Measurements from ENCODE around the gene NPBWR2. TPM values are rescaled to one million over a fixed set of nuclear protein-coding genes. Genes with fewer than 3 reads are reported as not detected.

Gene NPBWR2
- total RNA-seq, 3 donors from 2014 or later (not counting 1 experiment from before 2014, with no cell fraction given), result not detected

- no peaks in the 10 kb centered on the region for H3K9me3 ChIP-seq (ENCODE audit: control insufficient read depth, insufficient read depth, low read length)
- ATAC-seq, result no peak
- no peak overlapping the region for H3K27ac ChIP-seq (ENCODE audit: low read length)
- H3K36me3 ChIP-seq (ENCODE audit: control insufficient read depth, insufficient read depth, low read length), result no peaks in the 10 kb centered on the region
- no peaks in the 10 kb centered on the region for H3K27me3 ChIP-seq (ENCODE audit: control insufficient read depth, insufficient read depth, low read length)
- no peaks in the 10 kb centered on the region for H3K4me1 Mint-ChIP-seq
- no peaks in the 10 kb centered on the region for H3K4me1 ChIP-seq (ENCODE audit: control insufficient read depth, insufficient read depth, low read length)
- 81% methylated on average over 8 of the region's 8 CpGs for WGBS (ENCODE audit: insufficient coverage)
- peaks cover 7 to 14% of the 10 kb centered on the region in 2 donors for H3K27me3 Mint-ChIP-seq (ENCODE audit: low read depth in 2 of 2)
- no peaks in the 10 kb centered on the region for H3K9me3 Mint-ChIP-seq
- H3K27ac Mint-ChIP-seq, result no peak overlapping the region
- H3K4me3 Mint-ChIP-seq, result no peak overlapping the region
- no peaks in the 10 kb centered on the region for H3K36me3 Mint-ChIP-seq
- no peak for DNase-seq
- intact Hi-C loops (cut with micrococcal nuclease), result no loop called here
- no peak for TF ChIP-seq CTCF (IDR thresholded peaks at IDR 0.05)
- H3K4me3 ChIP-seq (ENCODE audit: low read length), result no peak overlapping the region
Measured at GRCh38 chr20:64133951-64134407, 26.6 kb upstream of the NPBWR2 start.

GRCh38 chr20:64131406-64131805 is 24.0 kb upstream of the NPBWR2 start:
- H3K27me3 Mint-ChIP-seq (ENCODE audit: low read depth in 2 of 2), result peaks cover 14 to 23% of the 10 kb centered on the region in 2 donors
- no peaks in the 10 kb centered on the region for H3K36me3 ChIP-seq (ENCODE audit: control insufficient read depth, insufficient read depth, low read length)
- intact Hi-C loops (cut with micrococcal nuclease), result no loop called here
- DNase-seq, result no peak
- H3K4me3 Mint-ChIP-seq, result no peak overlapping the region
- H3K9me3 ChIP-seq (ENCODE audit: control insufficient read depth, insufficient read depth, low read length), result no peaks in the 10 kb centered on the region
- H3K9me3 Mint-ChIP-seq, result no peaks in the 10 kb centered on the region
- no peaks in the 10 kb centered on the region for H3K27me3 ChIP-seq (ENCODE audit: control insufficient read depth, insufficient read depth, low read length)
- no peak overlapping the region for H3K27ac Mint-ChIP-seq
- no peaks in the 10 kb centered on the region for H3K4me1 Mint-ChIP-seq
- no peak for ATAC-seq
- no peak overlapping the region for H3K4me3 ChIP-seq (ENCODE audit: low read length)
- no peaks in the 10 kb centered on the region for H3K36me3 Mint-ChIP-seq
- 97% methylated on average over 4 of the region's 4 CpGs for WGBS (ENCODE audit: insufficient coverage)
- H3K4me1 ChIP-seq (ENCODE audit: control insufficient read depth, insufficient read depth, low read length), result no peaks in the 10 kb centered on the region
- H3K27ac ChIP-seq (ENCODE audit: low read length), result no peak overlapping the region
- no peak for TF ChIP-seq CTCF (IDR thresholded peaks at IDR 0.05)

GRCh38 chr20:64130876-64131275 is 23.5 kb upstream of the NPBWR2 start:
- H3K4me1 ChIP-seq (ENCODE audit: control insufficient read depth, insufficient read depth, low read length), result no peaks in the 10 kb centered on the region
- Mint-ChIP-seq H3K4me3 (no peak overlapping the region), H3K9me3 (no peaks in the 10 kb centered on the region), H3K4me1 (no peaks in the 10 kb centered on the region), H3K36me3 (no peaks in the 10 kb centered on the region), H3K27me3 (ENCODE audit: low read depth in 2 of 2) (peaks cover 14 to 20% of the 10 kb centered on the region in 2 donors), H3K27ac (no peak overlapping the region)
- H3K9me3 ChIP-seq (ENCODE audit: control insufficient read depth, insufficient read depth, low read length), result no peaks in the 10 kb centered on the region
- ATAC-seq (no peak), DNase-seq (no peak)
- H3K27me3 ChIP-seq (ENCODE audit: control insufficient read depth, insufficient read depth, low read length), result no peaks in the 10 kb centered on the region
- intact Hi-C loops (cut with micrococcal nuclease), result no loop called here
- H3K36me3 ChIP-seq (ENCODE audit: control insufficient read depth, insufficient read depth, low read length), result no peaks in the 10 kb centered on the region
- no peak overlapping the region for H3K27ac ChIP-seq (ENCODE audit: low read length)
- no peak overlapping the region for H3K4me3 ChIP-seq (ENCODE audit: low read length)
- TF ChIP-seq CTCF (IDR thresholded peaks at IDR 0.05), result no peak
- WGBS (ENCODE audit: insufficient coverage), result 91% methylated on average over 10 of the region's 10 CpGs

- Histone ChIP-seq H3K36me3 (ENCODE audit: control insufficient read depth, insufficient read depth, low read length) (no peaks in the 10 kb centered on the region), H3K4me1 (ENCODE audit: control insufficient read depth, insufficient read depth, low read length) (no peaks in the 10 kb centered on the region), H3K9me3 (ENCODE audit: control insufficient read depth, insufficient read depth, low read length) (no peaks in the 10 kb centered on the region), H3K27ac (ENCODE audit: low read length) (no peak overlapping the region), H3K4me3 (ENCODE audit: low read length) (no peak overlapping the region), H3K27me3 (ENCODE audit: control insufficient read depth, insufficient read depth, low read length) (no peaks in the 10 kb centered on the region)
- no peak for ATAC-seq
- WGBS (ENCODE audit: insufficient coverage), result 72% methylated on average over 5 of the region's 5 CpGs
- Mint-ChIP-seq H3K9me3 (no peaks in the 10 kb centered on the region), H3K36me3 (no peaks in the 10 kb centered on the region), H3K27me3 (ENCODE audit: low read depth in 2 of 2) (peaks cover 14 to 16% of the 10 kb centered on the region in 2 donors), H3K4me3 (no peak overlapping the region), H3K4me1 (no peaks in the 10 kb centered on the region), H3K27ac (no peak overlapping the region)
- intact Hi-C loops (cut with micrococcal nuclease), result no loop called here
- no peak for DNase-seq
- TF ChIP-seq CTCF (IDR thresholded peaks at IDR 0.05), result no peak
Measured at GRCh38 chr20:64130271-64130670, 22.9 kb upstream of the NPBWR2 start.

Measured in natural killer cell (primary cell).